GM19035 (cell line): ENCODE data around the gene HDGF.

ENCODE experiments used
- ATAC-seq: cut with Tn5 transposase; IDR thresholded peaks from one replicate; pipeline ENCODE4 v1.9.1; 2021; ENCODE audit not compliant: unreplicated experiment

HDGF gene

GRCh38 chr1:156703336-156703735 lies 48.1 kb downstream of the HDGF start:
- no peak for ATAC-seq

- ATAC-seq, result no peak
Measured at GRCh38 chr1:156700736-156701531, 50.5 kb downstream of the HDGF start.

GRCh38 chr1:156698995-156699394 lies 52.5 kb downstream of the HDGF start:
- no peak for ATAC-seq

GRCh38 chr1:156697481-156697880 lies 54.0 kb downstream of the HDGF start:
- no peak for ATAC-seq

- ATAC-seq, result no peak
Measured at GRCh38 chr1:156696755-156697154, 54.7 kb downstream of the HDGF start.

GRCh38 chr1:156694690-156694962 lies 56.8 kb downstream of the HDGF start:
- ATAC-seq, result no peak

GRCh38 chr1:156693848-156694689 lies 57.4 kb downstream of the HDGF start:
- ATAC-seq, result no peak

- no peak for ATAC-seq
Measured at GRCh38 chr1:156692925-156693847, 58.3 kb downstream of the HDGF start.

GRCh38 chr1:156692441-156692924 lies 59.0 kb downstream of the HDGF start:
- ATAC-seq, result no peak
